ENCODE data around the gene UST.
"Not testable (repeated sequence)": the region's sequence is repeated elsewhere in the genome, so short reads cannot be mapped to it uniquely, and the experiment has no call there.

UST gene

DNA sequence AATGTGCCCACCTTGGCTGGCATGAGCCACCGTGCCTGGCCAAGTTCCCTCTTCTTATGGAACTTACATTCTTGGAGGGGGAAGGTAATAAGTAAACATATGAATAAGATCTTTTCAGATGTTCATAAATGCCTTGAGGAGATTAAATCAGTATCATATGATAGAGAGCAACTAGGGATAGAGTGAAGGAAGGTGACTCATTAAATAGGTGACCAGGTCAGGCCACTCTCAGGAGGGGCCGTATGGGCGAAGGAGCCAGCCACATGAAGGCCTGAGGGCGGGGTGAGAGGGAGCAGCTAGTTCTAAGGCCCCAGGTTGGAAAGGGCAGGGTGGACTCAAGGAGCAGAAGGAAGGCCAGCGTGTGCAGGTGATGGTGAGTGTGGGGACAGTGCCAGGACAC lies 91.1 kb downstream of the UST start:
- no peak for DNase-seq (ENCODE audit: low spot score)

DNA sequence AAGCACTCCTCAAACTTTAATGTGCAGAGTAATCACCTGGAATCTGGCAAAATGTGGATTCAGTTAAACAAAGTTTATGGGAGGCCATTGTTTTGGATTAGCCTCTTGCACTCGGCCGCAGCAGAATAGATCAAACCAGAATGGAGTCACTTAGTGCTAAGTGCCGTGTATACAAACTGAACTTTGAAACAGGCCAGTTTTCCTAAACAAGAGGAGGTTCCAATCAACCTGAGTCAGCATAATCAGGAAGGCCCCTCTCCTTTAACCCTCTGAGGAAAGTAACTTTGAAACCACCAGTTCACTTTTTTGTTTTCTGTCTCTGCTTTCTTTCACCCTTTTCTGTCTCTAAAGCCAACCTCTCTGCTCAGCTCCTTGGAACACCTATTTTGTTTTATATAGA lies 92.2 kb downstream of the UST start:
- DNase-seq (ENCODE audit: low spot score) = no peak

DNA sequence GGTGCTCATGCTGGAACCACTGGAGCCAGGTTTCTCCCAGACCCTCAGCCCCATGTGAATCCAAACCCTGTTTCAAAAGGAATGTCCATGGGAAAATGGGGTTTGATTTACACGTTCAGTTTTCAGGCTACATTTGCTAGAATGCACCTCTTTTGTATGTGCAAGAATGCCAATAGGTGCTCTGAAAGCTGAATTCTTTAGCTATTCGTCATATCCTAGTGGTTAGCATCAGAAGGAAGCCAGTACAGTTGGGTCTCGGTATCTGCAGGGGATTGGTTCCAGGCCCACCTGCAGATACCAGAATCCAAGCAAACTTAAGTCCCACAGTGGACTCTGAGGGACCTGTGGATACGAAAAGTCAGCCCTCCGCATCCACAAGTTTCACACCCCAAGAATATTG lies 93.4 kb downstream of the UST start:
- DNase-seq (ENCODE audit: low spot score) = no peak

GRCh38 chr6:148842296-148843019 lies 95.6 kb downstream of the UST start:
- DNase-seq (ENCODE audit: low spot score) = no peak

DNA sequence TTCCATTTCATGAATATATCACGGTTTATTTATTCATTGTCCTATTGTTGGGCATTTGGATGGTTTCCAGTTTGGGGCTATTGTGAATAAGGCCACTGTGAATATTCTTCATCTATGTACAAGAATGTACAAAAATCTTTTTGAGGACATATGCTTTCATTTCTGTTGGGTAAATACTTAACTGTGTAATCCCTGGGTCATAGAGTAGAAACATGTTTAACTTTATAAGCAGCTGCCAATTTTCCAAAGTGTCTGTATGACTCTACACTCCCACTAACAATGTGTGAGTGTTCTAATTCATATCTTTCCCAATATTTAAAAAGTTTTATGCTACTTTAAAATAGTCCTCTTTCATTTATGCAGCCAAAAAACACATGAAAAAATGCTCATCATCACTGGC lies 98.6 kb downstream of the UST start:
- DNase-seq (ENCODE audit: low spot score) = no peak

DNA sequence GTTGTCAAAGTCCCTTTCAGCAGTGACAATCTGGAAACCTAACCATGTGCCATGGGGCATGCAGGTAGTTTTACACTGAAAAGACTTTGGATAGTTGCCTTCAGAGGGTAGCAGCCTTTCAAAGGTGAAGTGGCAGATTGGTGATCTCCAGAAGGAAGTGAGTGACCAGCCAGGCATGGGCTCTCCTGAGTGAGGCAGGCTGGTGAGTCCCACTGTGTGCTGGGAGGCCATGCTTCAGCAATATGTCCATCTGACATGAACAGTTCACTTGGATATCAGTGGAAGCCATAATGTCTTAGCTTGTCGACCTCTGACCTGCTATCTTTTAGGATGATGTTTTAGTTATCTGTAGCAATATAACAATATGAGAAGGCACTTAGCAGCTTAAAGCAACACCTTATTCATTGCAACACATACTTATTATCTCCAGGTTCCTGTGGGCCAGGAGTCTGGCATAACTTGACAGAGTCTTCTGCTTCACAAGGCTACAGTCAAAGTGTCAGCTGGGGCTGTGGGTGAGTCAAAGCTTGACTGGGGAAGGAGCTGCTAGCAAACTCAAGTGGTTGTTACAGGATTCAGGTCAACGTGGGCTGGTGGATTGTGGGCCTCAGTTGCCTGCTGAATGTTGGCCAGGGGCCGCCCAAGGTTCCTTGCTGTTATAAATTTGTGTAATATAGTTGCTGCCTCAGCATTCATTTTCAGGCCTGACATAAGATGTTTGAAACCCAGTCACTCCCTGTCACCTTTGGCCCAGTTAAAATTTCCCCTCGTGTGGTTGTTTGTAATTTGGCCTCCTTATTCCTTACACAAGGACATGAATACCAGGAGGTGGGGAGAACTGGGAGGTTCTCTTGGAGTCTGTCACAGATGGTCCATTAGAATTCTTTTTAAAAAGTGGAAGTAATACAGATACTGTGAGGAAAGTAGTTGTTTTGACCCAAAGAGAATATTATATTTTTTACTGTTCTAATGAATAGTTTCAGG lies 100.2 kb downstream of the UST start:
- DNase-seq (ENCODE audit: low spot score) = no peak

- DNase-seq (ENCODE audit: low spot score) = no peak
Measured at GRCh38 chr6:148848915-148849314, 102.1 kb downstream of the UST start.

DNA sequence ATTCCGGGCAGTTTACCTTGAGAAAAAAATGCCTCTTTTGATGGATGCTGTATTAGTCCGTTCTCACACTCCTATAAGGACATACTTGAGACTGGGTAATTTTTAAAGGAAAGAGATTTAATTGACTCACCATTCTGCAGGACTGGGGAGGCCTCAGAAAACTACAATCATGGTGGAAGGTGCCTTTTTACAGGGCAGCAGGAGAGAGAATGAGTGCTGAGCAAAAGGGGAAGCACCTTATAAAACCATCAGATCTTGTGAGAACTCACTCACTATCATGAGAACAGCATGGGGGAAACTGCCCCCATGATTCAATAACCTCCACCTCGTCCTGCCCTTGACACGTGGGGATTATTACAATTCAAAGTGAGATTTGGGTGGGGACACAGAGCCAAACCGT lies 102.6 kb downstream of the UST start:
- not testable (repeated sequence) for DNase-seq (ENCODE audit: low spot score)

DNA sequence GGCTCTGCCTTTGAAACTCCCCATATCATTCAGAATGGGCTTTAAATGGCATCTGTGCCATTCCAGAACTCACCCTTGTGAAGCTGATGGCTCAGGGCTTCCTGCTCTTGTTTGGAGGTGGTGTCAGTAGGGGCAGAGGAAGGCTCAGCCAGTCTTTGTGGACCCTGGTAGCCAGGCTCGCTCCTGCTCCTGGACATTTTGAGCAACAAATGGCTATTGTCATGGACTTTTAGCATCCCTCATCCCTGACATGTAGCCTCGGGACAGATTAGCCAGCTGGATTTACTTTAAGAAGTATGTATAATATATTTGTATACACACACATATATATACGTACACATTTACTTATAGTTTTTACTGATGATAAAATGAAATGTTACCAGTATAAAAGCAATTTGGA lies 104.1 kb downstream of the UST start:
- no peak for DNase-seq (ENCODE audit: low spot score)

GRCh38 chr6:148851683-148852556 lies 105.1 kb downstream of the UST start:
- DNase-seq (ENCODE audit: low spot score) = no peak

DNA sequence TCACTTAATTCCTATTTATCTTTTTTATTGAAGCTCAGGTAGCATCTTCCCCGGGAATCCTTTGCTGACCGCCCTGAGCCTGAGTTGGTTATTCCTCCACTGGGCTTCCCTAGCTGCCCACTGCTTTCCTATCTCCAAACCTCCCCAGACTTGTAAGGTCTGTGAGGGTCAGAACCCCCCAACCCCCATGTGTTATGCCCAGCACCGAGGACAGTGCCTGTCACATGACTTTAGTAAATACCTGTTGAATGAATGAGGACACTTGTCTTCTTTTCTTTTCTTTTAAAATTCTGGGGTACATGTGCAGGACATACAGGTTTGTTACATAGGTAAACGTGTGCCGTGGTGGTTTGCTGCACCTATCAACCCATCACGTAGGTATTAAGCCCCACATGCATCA lies 105.9 kb downstream of the UST start:
- no peak for DNase-seq (ENCODE audit: low spot score)

GRCh38 chr6:148853113-148853512 lies 106.3 kb downstream of the UST start:
- not testable (repeated sequence) for DNase-seq (ENCODE audit: low spot score)

DNA sequence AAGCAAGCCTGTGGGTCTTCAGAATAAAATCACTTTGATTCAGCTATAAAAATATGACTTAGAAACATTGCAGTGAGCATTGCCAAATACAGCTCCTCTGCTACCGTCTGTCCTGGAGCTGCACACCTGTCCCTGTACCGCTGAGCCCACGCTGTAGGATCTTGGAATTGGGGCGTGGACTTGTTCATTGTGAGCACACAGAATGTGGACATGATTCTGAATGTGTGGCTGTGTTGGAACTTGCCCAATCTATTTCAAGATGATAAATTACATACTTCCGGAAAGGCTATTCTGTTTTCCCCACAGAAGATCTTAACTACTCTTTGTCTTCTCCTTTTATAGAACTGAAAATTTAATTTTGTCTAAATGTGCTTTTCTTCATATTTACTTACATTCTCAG lies 107.3 kb downstream of the UST start:
- DNase-seq (ENCODE audit: low spot score) = no peak

- DNase-seq (ENCODE audit: low spot score) = no peak
Measured at GRCh38 chr6:148854992-148855391, 108.2 kb downstream of the UST start.

DNA sequence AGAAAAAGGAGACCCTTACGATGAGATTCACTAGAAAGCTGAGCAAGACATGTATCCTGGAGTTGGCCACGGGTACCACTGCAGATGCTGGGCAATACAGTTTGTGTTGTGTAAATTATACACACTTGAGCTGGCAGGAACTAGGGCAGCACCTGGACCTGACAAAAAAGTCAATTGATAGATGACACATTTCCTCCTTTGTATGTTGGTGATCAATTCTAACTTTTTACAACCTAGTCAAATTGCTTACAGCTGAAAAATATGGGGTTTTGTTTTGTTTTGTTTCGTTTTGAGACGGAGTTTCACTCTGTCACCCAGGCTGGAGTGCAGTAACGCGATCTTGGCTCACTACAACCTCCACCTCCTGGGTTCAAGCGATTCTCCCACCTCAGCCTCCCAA lies 108.9 kb downstream of the UST start:
- DNase-seq (ENCODE audit: low spot score) = no peak

GRCh38 chr6:148857798-148858390 lies 111.1 kb downstream of the UST start:
- no peak for DNase-seq (ENCODE audit: low spot score)

DNA sequence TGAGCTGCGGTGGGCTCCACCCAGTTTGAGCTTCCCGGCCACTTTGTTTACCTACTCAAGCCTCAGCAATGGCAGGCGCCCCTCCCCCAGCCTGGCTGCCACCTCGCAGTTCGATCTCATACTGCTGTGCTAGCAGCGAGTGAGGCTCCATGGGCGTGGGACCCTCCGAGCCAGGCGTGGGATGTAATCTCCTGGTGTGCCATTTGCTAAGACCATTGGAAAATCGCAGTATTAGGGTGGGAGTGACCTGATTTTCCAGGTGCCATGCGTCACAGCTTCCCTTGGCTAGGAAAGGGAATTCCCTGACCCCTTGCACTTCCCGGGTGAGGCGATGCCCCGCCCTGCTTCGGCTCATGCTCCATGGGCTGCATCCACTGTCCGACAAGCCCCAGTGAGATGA lies 117.3 kb downstream of the UST start:
- DNase-seq (ENCODE audit: low spot score) = not testable (repeated sequence)

DNA sequence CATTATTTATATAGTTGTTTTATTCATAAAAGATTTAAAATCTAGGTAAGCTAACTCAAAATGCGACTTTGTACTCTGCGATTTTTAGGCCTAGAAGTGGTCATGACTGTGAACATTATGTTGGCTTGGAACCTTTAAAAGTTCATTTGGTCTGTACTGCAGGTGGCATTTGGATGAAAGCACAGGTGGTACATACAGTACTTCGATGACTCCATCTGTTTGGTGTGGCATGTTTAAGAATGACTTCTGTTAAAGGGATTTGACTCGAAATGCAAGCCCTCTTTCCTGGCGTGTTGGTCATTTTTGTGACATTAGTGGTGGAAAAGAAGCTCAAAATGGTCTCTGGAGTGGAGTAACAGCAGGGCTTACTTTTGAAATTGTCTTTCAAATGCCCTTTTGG lies 118.1 kb downstream of the UST start:
- no peak for DNase-seq (ENCODE audit: low spot score)

- DNase-seq (ENCODE audit: low spot score) = no peak
Measured at GRCh38 chr6:148866657-148867268, 119.9 kb downstream of the UST start.

- no peak for DNase-seq (ENCODE audit: low spot score)
Measured at GRCh38 chr6:148867862-148868261, 121.0 kb downstream of the UST start.

DNA sequence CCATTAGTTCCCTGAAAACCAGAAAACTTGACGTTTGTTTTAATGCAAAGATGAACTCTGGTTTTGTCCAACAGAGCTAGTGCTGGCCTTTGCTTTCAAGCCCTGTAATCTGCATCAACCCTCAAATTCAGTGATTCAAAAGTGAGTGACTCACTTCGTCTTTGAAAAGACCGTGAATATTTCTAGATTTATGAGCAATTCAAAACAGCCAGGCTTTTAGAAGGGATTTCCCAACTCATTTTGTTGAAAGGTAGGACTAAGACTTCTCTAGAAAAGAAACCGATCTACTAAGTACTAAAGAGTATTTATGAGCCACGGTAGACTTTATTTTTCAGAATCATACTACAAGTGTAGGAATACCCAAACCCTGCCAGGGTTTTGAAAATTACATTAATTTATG lies 121.5 kb downstream of the UST start:
- no peak for DNase-seq (ENCODE audit: low spot score)
